Erythroblast (primary cell): Measurements from ENCODE around the gene TIMP3.

Experiments
- GATA1 ChIP-seq: IDR thresholded peaks from 2 replicates; pipeline ENCODE4 v1.6.1; 2011; ENCODE audit warnings: low read depth, mild to moderate bottlenecking, control low read depth, low read length, moderate library complexity
- POLR2A ChIP-seq: IDR thresholded peaks from 2 replicates; pipeline ENCODE4 v1.6.1; 2011; ENCODE audit warnings: mild to moderate bottlenecking, low read length

GRCh38 chr22:32800994-32801536, 440 bp upstream of the TIMP3 start:
- TF ChIP-seq POLR2A (no peak), GATA1 (no peak)
